GM21390 (cell line): ENCODE results near the gene PTPN22.

Experiments
- ATAC-seq: cut with Tn5 transposase; IDR thresholded peaks from one replicate; pipeline ENCODE4 v1.9.1; 2021; ENCODE audit not compliant: unreplicated experiment

The PTPN22 gene

GRCh38 chr1:113887402-113888175 lies 16.1 kb upstream of the PTPN22 start, which contains the start of gene BCL2L15:
TSS of gene BCL2L15 (minus strand) at chr1:113887581. CDS start at chr1:113887375, 206 bp downstream.
- ATAC-seq: no peak

- ATAC-seq: no peak
Measured at GRCh38 chr1:113886417-113887401, 15.2 kb upstream of the PTPN22 start.

GRCh38 chr1:113881661-113882060 lies 10.1 kb upstream of the PTPN22 start:
- ATAC-seq: no peak

GRCh38 chr1:113879739-113880038 lies 8.2 kb upstream of the PTPN22 start:
- no peak for ATAC-seq

- ATAC-seq: no peak
Measured at GRCh38 chr1:113876176-113876575, 4.7 kb upstream of the PTPN22 start.

- ATAC-seq: no peak
Measured at GRCh38 chr1:113875714-113876113, 4.2 kb upstream of the PTPN22 start.

GRCh38 chr1:113874012-113874879 lies 2.7 kb upstream of the PTPN22 start:
- ATAC-seq: peak; percentile 24

- ATAC-seq: peak; percentile 13
Measured at GRCh38 chr1:113872219-113872935, 865 bp upstream of the PTPN22 start.

- ATAC-seq: no peak
Measured at GRCh38 chr1:113870778-113871177, 734 bp downstream of the PTPN22 start.

- ATAC-seq: no peak
Measured at GRCh38 chr1:113868387-113869083, 3.0 kb downstream of the PTPN22 start.

GRCh38 chr1:113861641-113862040 lies 9.9 kb downstream of the PTPN22 start:
- no peak for ATAC-seq

GRCh38 chr1:113860891-113861290 lies 10.6 kb downstream of the PTPN22 start:
- ATAC-seq: no peak

- ATAC-seq: peak; percentile 88
Measured at GRCh38 chr1:113859478-113860175, 11.9 kb downstream of the PTPN22 start.

- no peak for ATAC-seq
Measured at GRCh38 chr1:113858982-113859381, 12.5 kb downstream of the PTPN22 start.

- no peak for ATAC-seq
Measured at GRCh38 chr1:113858418-113858817, 13.1 kb downstream of the PTPN22 start.

- no peak for ATAC-seq
Measured at GRCh38 chr1:113857776-113858175, 13.7 kb downstream of the PTPN22 start.

GRCh38 chr1:113856401-113856790 lies 15.1 kb downstream of the PTPN22 start:
- ATAC-seq: no peak

- no peak for ATAC-seq
Measured at GRCh38 chr1:113855630-113856400, 15.7 kb downstream of the PTPN22 start.
